HG03442 (cell line): ENCODE data around the gene SVIL.
"Not testable (repeated sequence)": the region's sequence is repeated elsewhere in the genome, so short reads cannot be mapped to it uniquely, and the experiment has no call there.

Experiments
- ATAC-seq: cut with Tn5 transposase; IDR thresholded peaks from one replicate; pipeline ENCODE4 v1.9.1; 2021; ENCODE audit warnings: mild to moderate bottlenecking, moderate library complexity; ENCODE audit not compliant: unreplicated experiment

Gene SVIL

GRCh38 chr10:29582769-29583168 is 52.0 kb downstream of the SVIL start:
- ATAC-seq, result not testable (repeated sequence)

- no peak for ATAC-seq
Measured at GRCh38 chr10:29579455-29579970, 55.3 kb downstream of the SVIL start.

GRCh38 chr10:29578457-29578856 is 56.3 kb downstream of the SVIL start:
- ATAC-seq, result no peak

- no peak for ATAC-seq
Measured at GRCh38 chr10:29576681-29577080, 58.1 kb downstream of the SVIL start.

DNA sequence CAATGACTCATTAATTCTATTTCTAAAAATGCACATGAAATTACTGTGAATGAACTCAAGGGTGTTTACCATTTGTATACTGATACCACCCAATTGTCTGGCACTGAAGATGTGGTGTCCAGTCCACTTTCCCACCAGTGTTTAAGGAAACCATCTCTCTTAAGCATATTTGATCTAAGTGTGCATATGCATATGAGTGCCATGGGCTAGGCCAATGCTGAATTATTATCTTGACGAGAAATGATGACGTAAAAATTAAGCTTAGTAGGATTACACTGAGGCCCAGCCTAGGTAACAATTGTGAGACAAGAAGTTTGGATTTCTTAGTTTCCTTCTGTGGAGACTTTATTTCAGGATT is 59.7 kb downstream of the SVIL start:
- ATAC-seq, result no peak

DNA sequence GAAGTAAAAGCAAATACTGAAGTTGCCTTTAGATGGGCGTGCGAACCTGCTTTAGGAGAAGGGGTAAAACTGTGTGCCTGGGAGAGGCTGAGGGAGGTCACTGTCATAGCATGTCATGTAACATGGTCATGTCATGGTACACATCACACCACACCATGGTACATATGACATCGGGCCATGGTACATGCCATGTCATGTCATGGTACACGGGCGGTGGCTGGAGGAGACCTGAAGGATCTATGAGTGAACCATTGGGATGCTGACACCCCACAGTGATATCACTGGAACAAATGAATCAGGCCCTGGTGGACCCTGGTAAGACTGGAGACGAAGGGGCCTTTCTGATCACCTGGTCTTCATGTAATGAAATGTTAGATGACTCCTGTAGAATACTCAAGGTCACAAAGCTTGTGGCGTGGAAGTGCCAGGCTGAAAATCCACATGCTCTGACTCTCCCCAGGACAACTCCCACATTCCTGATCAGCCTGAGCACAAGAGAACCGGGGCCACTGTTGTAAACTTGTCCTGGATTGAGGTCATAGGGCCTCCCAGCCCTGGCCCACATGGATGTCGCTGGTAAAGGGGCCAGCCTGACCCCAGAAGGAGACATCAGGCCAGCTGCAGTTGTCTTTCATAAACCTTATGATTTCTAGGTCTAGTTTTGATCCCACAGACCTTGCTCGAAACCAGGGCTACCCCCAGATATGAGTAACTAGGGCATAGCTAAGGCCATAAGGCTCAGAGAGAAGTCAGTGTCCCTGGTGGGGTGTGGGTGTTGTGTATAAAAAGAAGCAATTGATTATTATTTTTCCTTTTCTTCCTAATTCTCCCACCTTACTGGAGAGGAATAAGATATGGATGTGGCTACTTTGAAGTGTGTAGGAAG is 60.3 kb downstream of the SVIL start:
- ATAC-seq, result not testable (repeated sequence)

GRCh38 chr10:29570248-29570647 is 64.5 kb downstream of the SVIL start:
- ATAC-seq, result not testable (repeated sequence)

DNA sequence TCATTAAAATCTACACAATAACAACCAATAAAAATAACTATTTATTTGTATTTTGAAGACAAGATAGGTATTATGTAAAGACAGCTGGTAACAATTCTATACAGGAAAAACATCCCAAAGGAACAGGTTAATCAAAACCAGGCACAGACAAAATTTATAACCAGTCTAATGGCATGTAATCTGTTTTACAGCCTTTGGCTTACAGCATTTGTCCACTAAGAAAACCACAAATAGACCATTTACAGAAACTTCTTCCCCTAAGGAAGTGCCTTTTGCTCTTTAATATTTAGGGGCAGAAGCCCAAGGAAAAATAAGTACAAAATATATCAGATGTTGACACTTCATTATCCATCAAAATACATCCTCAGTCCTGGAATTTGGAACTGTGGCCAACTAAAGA is 65.0 kb downstream of the SVIL start:
- ATAC-seq, result no peak

GRCh38 chr10:29567003-29567402 is 67.8 kb downstream of the SVIL start:
- no peak for ATAC-seq

GRCh38 chr10:29566209-29566608 is 68.6 kb downstream of the SVIL start:
- not testable (repeated sequence) for ATAC-seq

DNA sequence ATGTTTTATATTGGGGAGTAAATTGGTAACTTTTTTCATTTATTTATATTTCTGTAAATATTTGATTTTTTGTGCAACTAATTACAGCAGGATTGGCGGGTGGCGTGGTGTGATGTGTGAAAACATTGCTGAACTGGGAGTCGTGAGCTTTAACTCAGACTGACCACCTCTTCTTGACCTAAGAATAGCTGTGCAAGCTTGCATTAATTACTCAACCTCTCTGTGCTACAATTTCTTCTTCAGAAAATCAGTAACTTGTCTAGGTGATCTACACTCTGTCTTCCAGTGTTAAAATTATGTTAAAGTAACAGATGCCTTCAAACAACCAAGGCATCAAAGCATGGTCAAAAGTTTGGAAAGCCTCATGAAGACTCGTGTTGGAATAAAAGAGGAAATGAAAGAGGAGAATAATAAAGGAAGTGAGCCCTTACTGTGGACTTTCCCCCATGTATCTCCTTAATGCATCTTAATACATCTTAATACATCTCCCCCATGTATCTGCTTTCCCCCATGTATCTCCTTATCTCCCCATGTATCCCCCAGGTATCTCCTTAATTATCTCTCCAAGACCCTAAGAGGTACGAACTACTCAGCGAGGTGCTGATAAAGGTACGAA is 71.2 kb downstream of the SVIL start:
- ATAC-seq, result no peak

DNA sequence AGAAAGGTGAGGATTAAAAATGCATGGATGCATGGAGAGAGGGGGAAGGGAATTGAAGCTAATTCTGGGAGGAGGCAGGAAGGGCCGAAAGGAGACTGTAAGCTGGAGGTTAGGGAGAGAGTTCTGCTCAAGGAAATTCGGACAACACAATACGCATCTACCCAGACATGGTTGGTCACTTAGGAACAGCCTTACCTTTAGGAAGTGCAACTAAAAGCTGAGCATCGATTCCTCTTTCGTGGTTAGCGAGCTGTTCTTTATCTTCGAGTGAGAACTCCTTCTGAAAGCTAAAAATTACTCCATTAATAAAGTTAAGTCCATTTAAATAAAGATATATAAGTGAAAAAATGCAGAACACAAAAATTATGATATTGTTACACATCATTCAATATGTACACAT is 71.8 kb downstream of the SVIL start:
- ATAC-seq, result not testable (repeated sequence)

DNA sequence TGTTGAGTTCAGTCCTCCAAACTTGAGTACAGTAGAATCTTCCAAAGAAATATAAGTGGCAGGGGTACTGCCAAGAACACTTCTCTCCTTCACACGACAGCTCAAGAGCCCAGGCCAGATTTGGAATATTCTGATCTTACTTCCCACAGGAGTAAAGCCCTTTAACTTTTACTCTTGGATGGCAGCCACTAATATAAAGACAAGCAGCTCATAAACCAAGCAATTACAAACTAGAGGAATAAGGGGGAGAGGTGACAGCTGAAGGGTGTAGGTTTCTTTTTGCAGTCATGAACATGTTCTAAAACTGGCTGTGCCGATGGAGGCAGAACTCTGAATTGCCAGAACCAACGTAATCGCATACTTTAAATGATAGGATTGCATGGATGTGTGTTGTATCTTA is 74.8 kb downstream of the SVIL start:
- no peak for ATAC-seq

DNA sequence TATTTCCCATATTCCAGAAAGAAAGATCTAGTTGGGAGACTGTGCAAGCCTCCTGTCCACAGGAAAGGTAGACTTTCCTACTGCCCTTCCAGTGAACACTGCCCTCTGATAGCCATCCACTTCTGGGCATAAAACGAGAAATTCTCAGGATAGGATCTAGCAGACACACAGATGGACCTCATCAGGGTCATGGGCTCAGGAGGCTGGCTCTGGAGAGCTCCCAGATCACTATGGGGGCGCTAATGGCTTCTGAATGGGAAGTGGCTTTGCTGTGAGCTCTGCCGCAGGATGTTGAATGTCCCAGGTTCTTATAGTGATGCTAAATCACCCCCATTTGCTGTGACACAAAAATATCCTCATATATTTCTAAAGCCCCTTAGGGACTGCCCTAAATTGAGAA is 77.1 kb downstream of the SVIL start:
- no peak for ATAC-seq

DNA sequence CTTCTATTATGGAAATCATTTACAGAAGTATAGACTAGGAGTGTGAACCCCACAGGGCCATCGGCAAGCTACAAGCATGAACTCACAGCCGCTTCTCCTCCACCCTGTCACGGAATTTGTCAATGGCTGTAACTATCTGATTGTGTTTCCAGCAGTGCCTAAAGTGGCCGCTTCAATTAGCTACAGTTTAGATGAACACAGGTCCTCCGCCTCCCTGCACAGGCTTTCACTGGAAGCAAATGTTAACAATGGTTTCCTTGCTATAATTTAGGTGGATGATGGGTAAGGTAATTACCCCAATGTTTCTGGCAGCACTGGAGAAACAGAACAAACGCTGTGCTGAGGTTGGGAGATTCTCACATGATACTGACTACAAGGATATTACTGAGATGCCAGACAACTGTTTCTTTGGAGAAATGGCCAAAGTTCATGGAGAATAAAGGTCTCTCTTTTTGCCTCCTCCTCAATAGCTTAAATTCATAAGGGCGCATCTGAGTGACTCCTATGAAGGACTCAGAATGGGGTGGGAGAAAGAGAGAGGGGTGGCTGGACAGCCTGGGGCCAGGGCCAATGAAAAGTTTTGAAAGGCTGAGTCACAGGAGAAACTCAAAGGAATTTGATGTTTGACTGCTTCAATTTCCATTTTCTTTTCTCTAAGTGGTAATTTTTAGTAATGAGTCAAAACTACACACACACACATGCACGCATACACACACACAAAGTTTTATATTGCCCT is 78.9 kb downstream of the SVIL start:
- no peak for ATAC-seq

- ATAC-seq, result no peak
Measured at GRCh38 chr10:29555091-29555745, 79.6 kb downstream of the SVIL start.

DNA sequence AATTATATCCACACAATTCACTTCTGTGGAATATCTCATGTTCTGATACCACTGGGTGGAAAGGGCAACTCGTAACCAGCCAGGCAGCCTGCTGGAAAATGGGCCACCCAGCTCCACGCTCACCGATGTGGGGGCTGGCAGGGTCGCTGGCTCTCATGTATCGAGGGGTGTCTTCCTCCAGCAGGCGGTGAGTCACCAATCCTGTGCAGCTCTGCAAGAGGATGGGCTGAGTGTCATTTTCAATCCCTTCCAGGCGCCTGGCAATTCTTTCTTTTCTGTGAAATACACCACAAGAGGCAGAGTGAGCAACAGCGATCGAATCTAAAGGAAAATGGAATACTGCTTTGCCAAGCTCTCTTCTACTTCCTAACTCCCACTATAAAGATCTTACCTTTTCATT is 80.1 kb downstream of the SVIL start:
- ATAC-seq, result no peak

DNA sequence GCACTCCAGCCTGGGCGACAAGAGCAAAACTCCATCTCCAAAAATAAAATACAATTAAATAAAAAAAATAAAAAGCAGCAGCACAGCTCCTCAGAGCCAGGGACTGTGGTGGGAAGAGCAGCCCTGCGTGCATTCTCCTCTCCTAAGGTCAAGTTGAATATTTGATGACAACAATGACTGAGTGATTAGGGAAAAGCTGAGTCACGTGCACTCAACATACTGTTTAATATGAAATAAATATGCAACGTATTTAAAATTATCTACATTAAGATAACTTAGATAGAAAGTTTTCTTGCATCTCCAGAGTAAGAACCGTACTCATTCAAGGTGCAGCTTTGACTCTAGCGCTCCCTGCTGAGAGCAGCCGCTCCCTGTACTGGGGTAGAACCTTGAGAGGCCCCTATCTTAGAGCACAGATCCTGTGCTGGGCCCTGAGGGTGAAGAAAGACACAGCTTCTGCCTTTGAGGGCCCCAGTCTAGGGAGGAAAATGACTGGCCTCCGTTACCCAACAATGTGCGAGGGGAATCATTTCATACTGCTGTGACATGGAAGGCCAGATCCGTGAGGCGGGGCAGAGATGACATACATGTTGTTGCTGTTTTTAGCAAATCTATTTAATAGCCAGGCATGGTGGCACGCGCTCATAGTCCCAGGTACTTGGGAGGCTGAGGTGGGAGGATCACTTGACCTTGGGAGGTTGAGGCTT is 81.1 kb downstream of the SVIL start:
- ATAC-seq, result no peak

GRCh38 chr10:29553116-29553515 is 81.7 kb downstream of the SVIL start:
- ATAC-seq, result not testable (repeated sequence)

- ATAC-seq, result not testable (repeated sequence)
Measured at GRCh38 chr10:29549493-29549892, 85.3 kb downstream of the SVIL start.
